Activated T-helper 17 cell treated with anti-CD3 and anti-CD28 coated beads, Interleukin-2, amount 50 U/mL, for 72 hours (primary cell): ENCODE data around the gene DRC3. TPM values are rescaled to one million over a fixed set of nuclear protein-coding genes. Genes with fewer than 3 reads are reported as not detected.
A peak's percentile ranks its signal among the peaks of the same experiment; 100 is the strongest.

Source experiments
- ATAC-seq: fragments of 150-1000 bp; cut with Tn5 transposase; replicated peaks from 2 replicates; pipeline ENCODE4 v1.10.0; 2021; ENCODE audit warnings: mild to moderate bottlenecking, moderate library complexity
- H3K27ac Mint-ChIP-seq: one replicate; pipeline ENCODE4 v1.8.0; 2022; ENCODE audit warnings: mixed read lengths
- H3K27me3 Mint-ChIP-seq: one replicate; pipeline ENCODE4 v1.8.0; 2022; ENCODE audit warnings: mixed read lengths
- H3K36me3 Mint-ChIP-seq: one replicate; pipeline ENCODE4 v1.8.0; 2022; ENCODE audit warnings: low read depth, mild to moderate bottlenecking, mixed read lengths
- H3K4me1 Mint-ChIP-seq: one replicate; pipeline ENCODE4 v1.8.0; 2022; ENCODE audit warnings: mixed read lengths
- H3K4me3 Mint-ChIP-seq: one replicate; pipeline ENCODE4 v1.8.0; 2022; ENCODE audit warnings: mild to moderate bottlenecking, mixed read lengths
- H3K9me3 Mint-ChIP-seq: one replicate; pipeline ENCODE4 v1.8.0; 2022; ENCODE audit warnings: mixed read lengths
- total RNA-seq, 2 donors: library from RNA; stranded (reverse); gene quantifications; one replicate each; pipeline ENCODE4 v1.2.3, GENCODE V29; 2022

DRC3 gene
- total RNA-seq, 2 donors from 2014 or later = 0.58 TPM; not detected in 1

- no peak overlapping the region for H3K27ac Mint-ChIP-seq
- H3K4me1 Mint-ChIP-seq = no peaks in the 10 kb centered on the region
- H3K9me3 Mint-ChIP-seq = no peaks in the 10 kb centered on the region
- H3K4me3 Mint-ChIP-seq = no peak overlapping the region
- peaks cover 4% of the 10 kb centered on the region for H3K36me3 Mint-ChIP-seq
- no peak for ATAC-seq
- H3K27me3 Mint-ChIP-seq = no peaks in the 10 kb centered on the region
Observed at GRCh38 chr17:18004884-18005305, 32.2 kb downstream of the DRC3 start.

- Mint-ChIP-seq H3K4me1 (no peaks in the 10 kb centered on the region), H3K36me3 (peaks cover 4% of the 10 kb centered on the region), H3K9me3 (no peaks in the 10 kb centered on the region), H3K27me3 (no peaks in the 10 kb centered on the region), H3K4me3 (no peak overlapping the region), H3K27ac (no peak overlapping the region)
- peak; percentile 42 for ATAC-seq
Observed at GRCh38 chr17:18005496-18005895, 32.8 kb downstream of the DRC3 start.

- Mint-ChIP-seq H3K4me3 (no peak overlapping the region), H3K4me1 (no peaks in the 10 kb centered on the region), H3K9me3 (no peaks in the 10 kb centered on the region), H3K27ac (no peak overlapping the region), H3K36me3 (peaks cover 4% of the 10 kb centered on the region), H3K27me3 (no peaks in the 10 kb centered on the region)
- ATAC-seq = no peak
Observed at GRCh38 chr17:18006495-18007239, 34.0 kb downstream of the DRC3 start.

GRCh38 chr17:18008496-18009268, 36.0 kb downstream of the DRC3 start:
- Mint-ChIP-seq H3K36me3 (peaks cover 18% of the 10 kb centered on the region), H3K27me3 (no peaks in the 10 kb centered on the region), H3K4me3 (no peak overlapping the region), H3K9me3 (no peaks in the 10 kb centered on the region), H3K27ac (no peak overlapping the region), H3K4me1 (no peaks in the 10 kb centered on the region)
- ATAC-seq = no peak

- Mint-ChIP-seq H3K4me3 (no peak overlapping the region), H3K4me1 (no peaks in the 10 kb centered on the region), H3K36me3 (peaks cover 26% of the 10 kb centered on the region), H3K27me3 (no peaks in the 10 kb centered on the region), H3K9me3 (no peaks in the 10 kb centered on the region), H3K27ac (no peak overlapping the region)
- ATAC-seq = no peak
Observed at GRCh38 chr17:18009609-18010420, 37.2 kb downstream of the DRC3 start.

GRCh38 chr17:18011286-18011685, 38.6 kb downstream of the DRC3 start:
- no peak for ATAC-seq
- Mint-ChIP-seq H3K9me3 (no peaks in the 10 kb centered on the region), H3K27me3 (no peaks in the 10 kb centered on the region), H3K4me3 (no peak overlapping the region), H3K4me1 (no peaks in the 10 kb centered on the region), H3K27ac (no peak overlapping the region), H3K36me3 (peaks cover 38% of the 10 kb centered on the region)

GRCh38 chr17:18014006-18014405, 41.3 kb downstream of the DRC3 start:
- Mint-ChIP-seq H3K9me3 (no peaks in the 10 kb centered on the region), H3K27me3 (no peaks in the 10 kb centered on the region), H3K4me3 (no peak overlapping the region), H3K4me1 (no peaks in the 10 kb centered on the region), H3K36me3 (peaks cover 46% of the 10 kb centered on the region), H3K27ac (no peak overlapping the region)
- no peak for ATAC-seq

GRCh38 chr17:18015593-18015992, 42.9 kb downstream of the DRC3 start:
- H3K4me3 Mint-ChIP-seq = no peak overlapping the region

GRCh38 chr17:18016426-18016825, 43.8 kb downstream of the DRC3 start:
- Mint-ChIP-seq H3K27ac (no peak overlapping the region), H3K27me3 (no peaks in the 10 kb centered on the region)
- ATAC-seq = no peak

More at GRCh38 chr17:18015593-18015992, 42.9 kb downstream of the DRC3 start:
- Mint-ChIP-seq H3K9me3 (no peaks in the 10 kb centered on the region), H3K36me3 (peaks cover 59% of the 10 kb centered on the region), H3K4me1 (no peaks in the 10 kb centered on the region), H3K27ac (no peak overlapping the region), H3K27me3 (no peaks in the 10 kb centered on the region)
- no peak for ATAC-seq

GRCh38 chr17:18017958-18018357, 45.3 kb downstream of the DRC3 start:
- Mint-ChIP-seq H3K36me3 (peaks cover 58% of the 10 kb centered on the region), H3K27ac (no peak overlapping the region), H3K9me3 (no peaks in the 10 kb centered on the region), H3K4me3 (no peak overlapping the region), H3K27me3 (no peaks in the 10 kb centered on the region), H3K4me1 (no peaks in the 10 kb centered on the region)
- no peak for ATAC-seq

More at GRCh38 chr17:18016426-18016825, 43.8 kb downstream of the DRC3 start:
- Mint-ChIP-seq H3K4me1 (no peaks in the 10 kb centered on the region), H3K9me3 (no peaks in the 10 kb centered on the region), H3K4me3 (no peak overlapping the region), H3K36me3 (peaks cover 67% of the 10 kb centered on the region)

- peaks cover 60% of the 10 kb centered on the region for H3K36me3 Mint-ChIP-seq
- no peaks in the 10 kb centered on the region for H3K4me1 Mint-ChIP-seq
- no peaks in the 10 kb centered on the region for H3K27me3 Mint-ChIP-seq
- H3K4me3 Mint-ChIP-seq = no peak overlapping the region
- no peak overlapping the region for H3K27ac Mint-ChIP-seq
- H3K9me3 Mint-ChIP-seq = no peaks in the 10 kb centered on the region
- no peak for ATAC-seq
Observed at GRCh38 chr17:18018411-18018921, 45.8 kb downstream of the DRC3 start.

GRCh38 chr17:18019838-18020154, 47.1 kb downstream of the DRC3 start:
- peaks cover 62% of the 10 kb centered on the region for H3K36me3 Mint-ChIP-seq
- no peak overlapping the region for H3K4me3 Mint-ChIP-seq
- H3K9me3 Mint-ChIP-seq = no peaks in the 10 kb centered on the region
- no peaks in the 10 kb centered on the region for H3K4me1 Mint-ChIP-seq
- H3K27ac Mint-ChIP-seq = no peak overlapping the region
- no peaks in the 10 kb centered on the region for H3K27me3 Mint-ChIP-seq
- ATAC-seq = no peak

- Mint-ChIP-seq H3K9me3 (no peaks in the 10 kb centered on the region), H3K27ac (no peak overlapping the region), H3K27me3 (no peaks in the 10 kb centered on the region), H3K4me3 (no peak overlapping the region), H3K4me1 (peaks cover 6% of the 10 kb centered on the region), H3K36me3 (peaks cover 63% of the 10 kb centered on the region)
- ATAC-seq = no peak
Observed at GRCh38 chr17:18020971-18021370, 48.3 kb downstream of the DRC3 start.

GRCh38 chr17:18021372-18021771, 48.7 kb downstream of the DRC3 start:
- peaks cover 61% of the 10 kb centered on the region for H3K36me3 Mint-ChIP-seq
- H3K9me3 Mint-ChIP-seq = no peaks in the 10 kb centered on the region
- peaks cover 6% of the 10 kb centered on the region for H3K4me1 Mint-ChIP-seq
- H3K27me3 Mint-ChIP-seq = no peaks in the 10 kb centered on the region
- H3K4me3 Mint-ChIP-seq = no peak overlapping the region
- ATAC-seq = no peak
- H3K27ac Mint-ChIP-seq = no peak overlapping the region
